Fibroblast of pulmonary artery (primary cell): Measurements from ENCODE around the gene PTPRK.

Source experiments
- DNase-seq: peaks from one replicate; pipeline ENCODE4 v3.0.0-alpha.2; 2010; ENCODE audit warnings: low read depth
- H3K4me3 ChIP-seq: replicated peaks from 2 replicates; pipeline ENCODE4 v1.5.1; 2011; ENCODE audit warnings: low read depth, mild to moderate bottlenecking, control low read depth, low read length, moderate library complexity
- CTCF ChIP-seq: IDR thresholded peaks from 2 replicates; pipeline ENCODE4 v1.5.1; 2011; ENCODE audit warnings: mild to moderate bottlenecking, control low read depth, low read length, inconsistent platforms; ENCODE audit errors: missing control alignments

The PTPRK gene

GRCh38 chr6:128365520-128366160, 154.8 kb downstream of the PTPRK start:
- TF ChIP-seq CTCF: no peak
- no peak overlapping the region for H3K4me3 ChIP-seq

GRCh38 chr6:128364766-128365519, 155.5 kb downstream of the PTPRK start:
- no peak for TF ChIP-seq CTCF
- H3K4me3 ChIP-seq: no peak overlapping the region
- DNase-seq: no peak

More at GRCh38 chr6:128365520-128366160, 154.8 kb downstream of the PTPRK start:
- DNase-seq: no peak

DNA sequence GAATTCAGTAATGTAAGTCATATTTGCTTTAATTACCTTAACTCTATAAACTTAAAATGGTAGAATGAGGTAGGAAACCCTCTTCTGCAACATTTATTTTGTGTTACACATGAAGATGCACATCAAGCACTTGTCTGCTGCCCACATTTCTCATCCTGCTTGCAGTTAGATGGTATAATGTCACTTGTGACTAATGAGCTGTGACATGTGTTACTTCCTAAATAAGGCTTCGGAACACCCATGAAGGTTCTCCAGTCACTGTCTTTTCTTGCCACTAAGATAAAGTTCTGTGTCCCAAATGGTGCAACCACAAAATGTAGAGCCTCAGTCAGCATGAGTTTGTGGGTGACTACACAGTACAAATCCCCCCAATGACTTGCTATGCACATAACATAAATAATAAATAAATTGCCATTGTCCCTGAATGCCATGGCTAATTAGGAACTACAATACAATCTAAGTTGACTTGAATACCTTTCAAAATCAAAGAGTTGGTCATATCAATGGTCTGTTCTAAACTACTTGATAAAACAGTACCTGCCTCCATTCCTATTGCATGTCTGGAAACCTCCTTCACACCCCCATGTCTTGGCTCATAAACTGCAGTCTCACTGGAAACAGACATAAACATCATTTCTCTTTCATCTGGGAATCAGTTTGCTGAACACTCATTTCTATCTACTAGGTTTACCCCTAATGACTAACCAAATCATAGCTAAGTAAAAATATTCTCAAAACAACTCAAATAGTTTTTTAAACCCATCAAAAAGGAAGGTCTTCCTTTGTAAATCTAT, 157.2 kb downstream of the PTPRK start:
- no peak overlapping the region for H3K4me3 ChIP-seq
- TF ChIP-seq CTCF: no peak

GRCh38 chr6:128361378-128361777, 159.0 kb downstream of the PTPRK start:
- no peak for TF ChIP-seq CTCF
- DNase-seq: no peak

More for the DNA sequence above, 157.2 kb downstream of the PTPRK start:
- DNase-seq: no peak

DNA sequence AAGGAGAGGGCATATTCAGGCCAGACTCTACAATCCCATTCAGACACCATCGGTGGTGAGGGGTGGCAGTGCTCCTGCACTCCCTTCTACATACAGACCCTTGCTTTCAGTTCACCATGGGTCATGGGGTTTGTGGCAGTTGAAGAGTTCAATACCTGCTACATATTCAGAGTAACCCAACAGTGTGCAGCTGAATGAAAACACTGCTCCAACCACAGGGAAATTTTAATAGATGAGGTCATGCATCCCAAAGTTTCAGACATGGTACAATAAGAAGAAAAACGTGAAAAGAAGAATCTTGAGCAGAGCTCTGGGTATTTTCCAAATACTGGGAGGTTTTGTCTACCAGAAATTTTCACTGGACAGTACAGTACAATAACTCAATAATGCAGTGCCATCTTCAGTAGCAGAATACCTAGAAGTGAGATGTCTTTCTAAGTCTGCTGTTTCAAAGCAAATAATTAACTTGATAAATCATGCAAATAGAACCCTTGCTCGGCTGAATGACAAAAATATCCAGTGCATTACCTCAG, 162.1 kb downstream of the PTPRK start:
- no peak overlapping the region for H3K4me3 ChIP-seq
- no peak for DNase-seq
- TF ChIP-seq CTCF: no peak

More at GRCh38 chr6:128361378-128361777, 159.0 kb downstream of the PTPRK start:
- no peak overlapping the region for H3K4me3 ChIP-seq

DNA sequence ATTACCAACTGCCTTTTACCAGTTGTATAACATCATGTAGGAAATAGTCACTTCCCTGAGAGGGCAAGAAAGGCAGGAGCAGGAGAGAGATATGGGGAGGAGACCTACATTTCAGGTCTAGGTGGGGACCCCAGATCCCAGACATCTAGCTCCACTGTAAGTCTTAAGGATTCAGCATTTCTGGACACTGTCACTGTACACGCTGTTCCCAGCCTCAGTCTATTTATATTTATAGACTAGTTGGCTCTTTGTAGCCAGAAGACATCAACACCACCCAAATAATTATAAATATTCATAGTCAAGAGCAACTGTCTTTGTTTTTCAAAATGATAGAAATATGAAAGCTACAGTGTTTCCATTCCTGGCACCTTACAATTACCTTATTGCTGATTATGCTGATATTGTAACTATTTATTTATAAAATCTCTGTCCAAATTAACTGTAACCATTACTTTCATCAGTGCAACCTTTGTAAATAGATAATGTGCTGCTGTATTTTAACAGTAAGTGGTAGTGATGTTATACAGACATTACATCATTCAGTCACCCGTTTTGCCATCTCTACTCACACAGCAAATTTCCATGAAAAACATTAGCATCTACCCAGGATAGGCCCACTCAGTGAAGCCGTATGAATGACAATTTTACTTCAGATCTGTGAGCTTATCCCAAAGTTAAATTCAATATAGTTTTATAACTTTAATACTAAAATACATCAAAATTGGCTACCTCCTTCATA, 162.8 kb downstream of the PTPRK start:
- H3K4me3 ChIP-seq: no peak overlapping the region
- no peak for TF ChIP-seq CTCF
- DNase-seq: no peak
